HG02623 (cell line): ENCODE data around the gene CD53.
"Not testable (repeated sequence)": the region's sequence is repeated elsewhere in the genome, so short reads cannot be mapped to it uniquely, and the experiment has no call there.

Experiments
- ATAC-seq: cut with Tn5 transposase; IDR thresholded peaks from one replicate; pipeline ENCODE4 v1.9.1; 2021; ENCODE audit warnings: moderate library complexity; ENCODE audit not compliant: unreplicated experiment

Gene CD53, protein sequence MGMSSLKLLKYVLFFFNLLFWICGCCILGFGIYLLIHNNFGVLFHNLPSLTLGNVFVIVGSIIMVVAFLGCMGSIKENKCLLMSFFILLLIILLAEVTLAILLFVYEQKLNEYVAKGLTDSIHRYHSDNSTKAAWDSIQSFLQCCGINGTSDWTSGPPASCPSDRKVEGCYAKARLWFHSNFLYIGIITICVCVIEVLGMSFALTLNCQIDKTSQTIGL

DNA sequence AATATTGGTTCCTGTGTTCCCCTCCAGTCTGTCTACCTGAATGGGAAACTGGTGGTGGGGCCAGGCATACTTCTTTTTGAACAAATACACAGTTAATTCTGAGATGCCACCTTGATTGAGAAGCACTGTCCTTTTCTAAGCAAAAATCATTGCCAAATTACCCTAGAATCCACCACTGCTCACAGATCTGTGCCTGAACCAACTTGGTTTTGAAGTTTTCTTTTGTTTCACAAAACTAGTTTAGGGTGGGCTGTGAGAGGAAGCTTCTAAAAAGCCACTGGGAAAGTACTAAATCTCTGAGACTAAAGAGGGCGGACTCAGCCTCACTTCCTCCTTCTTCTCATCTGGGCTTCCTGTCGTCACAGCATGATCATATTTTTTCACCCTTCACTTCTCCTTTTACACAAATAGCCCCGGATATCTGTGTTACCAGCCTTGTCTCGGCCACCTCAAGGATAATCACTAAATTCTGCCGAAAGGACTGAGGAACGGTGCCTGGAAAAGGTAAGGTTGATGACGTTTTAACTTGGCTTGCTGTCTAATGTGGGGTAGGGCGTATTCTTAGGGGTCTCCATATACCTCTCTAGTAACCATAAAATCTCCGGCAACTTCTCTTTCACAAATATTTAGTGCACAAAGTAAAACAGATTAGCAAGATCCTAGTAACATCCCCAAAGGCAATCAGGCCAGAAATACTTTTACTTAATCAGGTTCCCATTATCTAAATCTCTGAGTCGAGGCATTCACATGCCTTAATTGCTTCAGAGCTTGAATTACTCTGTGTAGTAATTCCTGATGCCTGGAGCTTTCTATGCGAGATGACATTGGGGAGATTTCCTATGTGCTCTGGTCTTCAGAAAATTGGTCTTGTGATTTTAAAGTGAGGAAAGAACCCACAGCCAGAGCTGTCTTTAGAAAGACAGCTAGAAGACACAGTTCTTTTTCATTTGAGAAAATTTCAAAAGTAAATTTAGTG lies at the start of gene CD53:
Gene CD53 (plus strand): TSS at position 404 of the 976 bp plus-strand sequence. CDS start 18,261 bp downstream, outside the sequence.
- ATAC-seq: peak; percentile 30

DNA sequence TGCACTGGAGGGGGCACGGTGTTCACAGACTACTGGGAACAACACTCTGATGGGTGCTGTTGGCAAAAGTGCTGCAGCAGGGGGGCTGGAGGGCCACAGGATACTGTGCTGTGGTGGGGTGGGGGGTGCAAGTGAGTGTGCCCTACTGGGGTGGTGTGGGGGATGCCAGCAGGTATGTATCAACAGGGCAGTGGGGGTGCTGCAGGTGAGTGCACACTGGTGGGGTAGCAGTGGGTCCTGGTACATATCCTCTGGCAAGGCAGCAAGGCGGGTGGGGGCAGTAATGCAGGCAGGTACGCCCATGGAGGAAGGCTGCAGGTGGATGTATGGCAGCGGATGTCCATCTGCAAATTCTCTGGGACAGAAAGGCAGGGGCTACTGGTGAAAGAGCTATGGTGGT lies 48.8 kb upstream of the CD53 start:
- no peak for ATAC-seq

DNA sequence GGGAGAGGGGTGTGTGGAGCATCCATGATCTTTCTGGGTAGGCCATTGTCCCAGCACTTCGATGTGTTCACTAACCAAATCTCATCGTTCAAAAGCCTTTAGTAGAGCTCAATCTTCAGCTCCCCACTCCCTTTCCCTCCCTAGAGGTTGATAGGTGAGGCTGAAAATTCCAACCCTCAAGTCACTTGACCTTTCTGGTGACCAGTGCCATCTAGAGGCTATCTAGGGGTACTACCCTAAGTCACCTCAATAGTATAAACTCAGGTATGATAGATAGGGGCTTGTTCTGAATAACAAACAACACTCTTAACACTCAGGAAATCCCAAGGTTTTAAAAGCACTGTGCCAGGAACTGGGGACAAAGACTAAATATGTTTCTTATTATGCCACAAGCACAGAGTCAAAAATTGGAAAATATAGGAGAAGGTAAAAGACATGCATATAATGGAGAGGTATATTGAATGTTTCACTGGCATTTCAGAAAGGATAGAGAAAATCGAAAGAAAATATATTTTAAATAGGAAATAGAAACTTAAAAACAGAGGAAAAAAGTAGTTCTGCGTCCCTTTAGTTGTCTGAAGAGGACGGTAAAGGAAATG lies 42.9 kb upstream of the CD53 start:
- ATAC-seq: peak; percentile 48

DNA sequence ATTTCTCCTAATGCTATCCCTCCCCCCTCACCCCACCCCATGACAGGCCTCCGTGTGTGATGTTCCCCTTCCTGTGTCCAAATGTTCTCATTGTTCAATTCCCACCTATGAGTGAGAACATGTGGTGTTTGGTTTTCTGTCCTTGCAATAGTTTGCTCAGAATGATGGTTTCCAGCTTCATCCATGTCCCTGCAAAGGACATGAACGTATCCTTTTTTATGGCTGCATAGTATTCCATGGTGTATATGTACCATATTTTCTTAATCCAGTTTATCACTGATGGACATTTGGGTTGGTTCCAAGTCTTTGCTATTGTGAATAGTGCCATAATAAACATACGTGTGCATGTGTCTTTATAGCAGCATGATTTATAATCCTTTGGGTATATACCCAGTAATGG lies 39.2 kb upstream of the CD53 start:
- ATAC-seq: not testable (repeated sequence)

DNA sequence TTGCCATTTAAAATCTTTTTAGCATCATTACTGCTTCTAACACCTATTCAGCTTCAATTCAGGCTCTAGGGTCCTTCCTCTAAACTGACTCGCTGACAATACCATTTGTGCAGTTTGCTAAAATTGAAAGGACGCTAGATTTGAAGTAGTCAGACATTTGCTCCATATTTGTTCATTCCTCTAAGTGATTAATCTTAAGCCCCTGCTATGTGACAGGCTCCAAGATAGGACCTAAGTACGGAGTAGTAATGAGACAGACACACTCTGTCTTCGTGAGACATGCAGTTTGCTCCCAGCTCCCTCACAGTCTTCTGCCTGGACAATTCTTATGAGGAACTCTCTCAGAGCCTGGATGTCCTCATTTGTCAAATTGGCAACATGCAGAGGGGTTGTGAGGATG lies 26.1 kb upstream of the CD53 start:
- ATAC-seq: no peak

DNA sequence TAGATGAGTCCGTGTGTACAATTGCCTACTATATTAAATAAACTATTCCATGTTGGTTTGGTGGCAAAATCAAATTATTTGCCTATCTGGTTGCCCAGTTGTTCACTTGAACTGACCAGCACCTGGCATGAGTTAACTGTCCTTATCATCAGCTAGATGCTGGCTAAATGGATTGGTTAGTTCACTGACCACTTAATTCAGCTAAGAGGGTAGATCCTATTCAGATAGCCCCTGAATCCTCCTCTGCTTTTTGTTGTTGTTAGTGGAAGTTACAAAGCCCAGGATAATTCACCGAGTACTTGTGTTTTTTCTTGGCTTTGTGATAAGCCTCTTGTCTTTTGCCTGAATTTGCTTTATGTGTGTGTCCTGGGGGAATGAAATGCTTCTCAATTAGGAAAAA lies 22.8 kb upstream of the CD53 start:
- ATAC-seq: no peak

DNA sequence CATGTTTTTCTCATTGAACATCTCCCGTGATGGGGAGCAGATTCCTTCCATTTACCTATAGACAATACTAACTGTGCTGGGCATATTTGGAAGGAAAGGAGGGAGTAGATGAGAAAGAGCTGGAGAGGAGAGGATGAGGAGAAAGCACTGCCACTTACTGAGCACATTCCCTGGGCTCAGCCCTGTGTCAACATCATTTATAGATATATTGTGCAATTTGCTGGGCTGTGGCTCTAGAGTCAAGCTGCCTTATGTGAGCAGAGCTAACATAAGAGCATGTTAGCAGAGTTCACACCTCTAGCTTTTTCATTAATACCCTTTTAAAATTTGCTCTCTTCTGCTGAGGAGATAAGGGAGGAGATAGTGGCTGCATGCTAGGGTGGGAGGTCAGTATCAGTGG lies 22.3 kb upstream of the CD53 start:
- ATAC-seq: no peak

DNA sequence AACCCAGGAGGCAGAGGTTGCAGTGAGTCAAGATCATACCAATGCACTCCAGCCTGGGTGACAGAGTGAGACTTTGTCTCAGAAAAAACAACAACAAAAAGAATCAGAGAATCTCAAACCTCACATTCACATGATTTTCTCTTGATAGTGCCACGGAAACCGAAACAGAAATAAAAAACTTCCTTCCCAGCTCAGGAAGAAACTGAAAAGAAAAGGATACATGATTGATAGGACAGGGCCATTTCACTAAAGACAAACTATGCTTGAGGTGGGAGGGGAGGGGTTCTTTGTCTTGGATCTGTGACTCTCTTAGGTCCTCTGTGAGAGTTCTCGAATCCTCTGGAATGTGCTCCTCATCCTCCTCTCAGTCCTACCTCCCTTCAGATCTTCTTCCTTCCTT lies 19.8 kb upstream of the CD53 start:
- ATAC-seq: no peak

DNA sequence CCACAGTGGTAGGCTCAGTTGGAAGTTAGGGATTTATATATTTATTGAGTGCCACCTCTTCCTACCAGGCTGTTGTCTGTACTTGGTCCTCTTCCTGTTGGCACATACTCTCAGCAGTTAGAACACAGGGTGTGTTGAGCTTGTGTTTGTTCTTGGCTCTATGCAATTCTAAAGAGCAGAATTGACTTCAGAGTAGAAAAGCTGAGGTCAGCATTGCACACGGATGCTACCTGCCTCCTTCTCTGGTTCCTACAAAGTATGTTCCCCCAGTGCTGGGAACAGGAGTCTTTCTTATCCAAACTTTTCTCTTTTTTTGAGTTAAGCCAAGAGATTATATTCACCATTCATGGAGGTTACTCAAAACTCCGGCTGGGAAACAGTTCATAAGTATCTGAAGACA lies 16.5 kb upstream of the CD53 start:
- ATAC-seq: no peak

DNA sequence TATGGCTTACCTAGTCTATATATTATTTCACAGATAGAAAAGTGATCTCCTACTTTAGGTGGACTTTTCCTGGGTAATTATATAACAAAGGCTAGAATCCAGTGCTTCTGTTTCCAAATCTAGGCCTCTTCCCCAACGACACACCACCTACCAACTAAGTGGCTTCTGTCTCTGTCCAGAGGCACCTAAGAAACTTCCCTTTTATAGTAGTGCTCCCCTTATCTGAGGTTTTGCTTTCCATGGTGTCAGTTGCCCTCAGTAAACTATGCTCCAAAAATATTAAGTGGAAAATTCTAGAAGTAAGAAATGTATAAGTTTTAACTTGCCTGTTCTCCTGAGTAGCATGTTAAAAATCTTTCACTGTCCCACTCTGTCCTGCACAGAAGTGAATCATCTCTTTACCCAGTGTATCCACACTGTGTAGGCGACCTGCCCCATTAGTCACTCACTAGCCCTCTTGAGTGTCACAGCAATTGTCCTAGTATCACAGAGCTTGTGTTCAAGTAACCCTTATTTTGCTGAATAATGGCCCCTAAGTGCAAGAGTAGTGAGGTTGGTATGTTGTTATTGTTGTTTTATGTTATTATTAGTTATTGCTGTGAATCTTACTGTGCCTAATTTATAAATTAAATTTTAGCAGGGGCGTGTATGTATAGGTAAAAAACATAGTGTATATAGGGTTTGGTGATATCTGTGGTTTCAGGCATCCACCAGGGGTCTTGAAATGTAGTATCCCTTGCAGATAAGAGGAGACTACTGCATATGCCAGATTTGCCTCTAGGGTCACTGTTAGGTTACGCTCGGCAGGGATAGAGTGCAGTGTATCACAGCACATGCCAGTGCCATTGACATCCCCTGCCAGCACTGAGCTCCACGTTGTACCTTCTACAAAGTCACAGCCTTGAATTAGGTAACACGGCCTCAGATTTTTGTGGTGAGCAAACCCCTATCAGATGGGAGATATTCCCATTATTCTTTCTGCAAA lies 14.7 kb upstream of the CD53 start:
- no peak for ATAC-seq

DNA sequence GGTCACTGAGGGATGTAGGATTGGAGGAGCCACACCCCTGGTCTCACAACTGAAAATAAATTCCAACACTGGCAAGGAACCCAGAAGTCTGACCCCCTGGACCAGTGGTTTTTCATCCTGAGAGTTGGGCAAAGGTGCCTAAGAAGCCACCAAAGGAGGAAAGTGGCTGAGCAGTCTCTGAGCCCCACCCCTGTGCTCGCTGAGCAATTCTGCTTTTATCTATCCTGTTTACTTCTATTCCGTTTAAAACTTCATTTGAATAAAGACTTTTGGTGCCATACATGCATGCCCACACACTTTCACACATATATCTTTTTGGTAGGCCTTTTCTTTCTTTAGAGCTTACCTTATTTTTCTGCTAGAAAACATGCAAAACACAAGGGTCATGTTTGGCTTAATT lies 13.9 kb upstream of the CD53 start:
- no peak for ATAC-seq

DNA sequence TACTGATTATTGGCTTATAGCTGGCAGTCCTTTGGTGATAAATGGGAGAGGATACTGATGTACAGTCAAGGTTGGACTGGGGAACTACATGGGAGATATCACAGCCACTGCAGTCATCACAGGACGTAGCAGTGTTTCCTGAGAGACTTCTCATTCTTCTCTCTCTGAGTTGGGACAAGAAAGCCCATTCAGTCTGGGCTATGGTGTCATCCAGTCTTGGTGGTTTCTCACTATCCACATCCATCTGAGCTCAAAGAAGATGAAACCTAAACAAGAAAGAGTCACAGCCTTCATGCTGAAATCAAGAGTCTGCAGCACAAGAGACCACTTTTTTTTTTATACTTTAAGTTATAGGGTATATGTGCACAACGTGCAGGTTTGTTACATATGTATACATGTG lies 12.8 kb upstream of the CD53 start:
- no peak for ATAC-seq

DNA sequence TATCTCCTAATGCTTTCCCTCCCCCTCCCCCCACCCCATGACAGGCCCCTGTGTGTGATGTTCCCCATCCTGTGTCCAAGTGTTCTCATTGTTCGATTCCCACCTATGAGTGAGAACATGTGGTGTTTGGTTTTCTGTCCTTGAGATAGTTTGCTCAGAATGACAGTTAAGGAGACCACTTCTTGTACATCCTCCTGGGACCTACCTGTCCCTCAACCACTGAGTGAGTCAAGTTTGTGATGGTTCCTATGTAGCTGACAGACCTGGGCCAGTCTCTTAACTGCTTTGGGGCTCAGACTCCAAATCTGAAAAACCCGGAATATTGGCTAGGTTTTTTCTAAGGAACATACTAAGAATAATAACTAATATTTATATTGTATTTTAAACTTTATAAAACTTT lies 12.3 kb upstream of the CD53 start:
- ATAC-seq: not testable (repeated sequence)

DNA sequence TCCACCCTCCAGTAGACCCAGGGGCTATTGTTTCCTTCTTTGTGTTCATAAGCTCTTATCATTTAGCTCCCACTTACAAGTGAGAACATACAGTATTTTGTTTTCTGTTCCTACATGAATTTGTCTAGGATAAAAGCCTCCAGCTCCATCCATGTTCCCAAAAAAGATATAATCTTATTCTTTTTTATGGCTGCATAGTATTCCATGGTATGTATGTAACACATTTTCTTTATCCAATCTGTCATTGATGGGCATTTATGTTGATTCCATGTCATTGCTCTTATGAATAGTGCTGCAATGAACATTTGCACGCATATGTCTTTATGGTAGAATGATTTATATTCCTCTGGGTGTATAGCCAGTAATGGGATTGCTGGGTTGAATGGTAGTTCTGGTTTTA lies 11.0 kb upstream of the CD53 start:
- ATAC-seq: not testable (repeated sequence)

DNA sequence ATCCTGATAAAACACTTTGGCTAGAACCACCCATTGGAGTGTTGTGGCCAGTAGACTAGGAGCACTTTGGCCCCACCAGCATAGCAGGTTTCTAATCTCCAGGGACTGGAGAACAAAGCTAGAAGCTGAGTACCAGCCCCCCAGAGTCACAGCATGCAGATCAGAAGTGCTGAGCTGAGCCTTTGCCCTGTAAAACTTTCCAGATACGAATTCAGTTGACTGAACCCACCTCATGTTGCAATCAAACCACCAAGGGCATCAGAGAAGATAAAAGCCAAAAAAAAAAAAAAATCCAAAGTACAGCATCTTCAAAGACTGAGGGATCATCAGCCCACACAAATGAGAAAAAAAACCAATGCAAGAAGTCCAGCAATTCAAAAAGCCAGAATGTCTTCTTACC lies 8.7 kb upstream of the CD53 start:
- ATAC-seq: no peak

DNA sequence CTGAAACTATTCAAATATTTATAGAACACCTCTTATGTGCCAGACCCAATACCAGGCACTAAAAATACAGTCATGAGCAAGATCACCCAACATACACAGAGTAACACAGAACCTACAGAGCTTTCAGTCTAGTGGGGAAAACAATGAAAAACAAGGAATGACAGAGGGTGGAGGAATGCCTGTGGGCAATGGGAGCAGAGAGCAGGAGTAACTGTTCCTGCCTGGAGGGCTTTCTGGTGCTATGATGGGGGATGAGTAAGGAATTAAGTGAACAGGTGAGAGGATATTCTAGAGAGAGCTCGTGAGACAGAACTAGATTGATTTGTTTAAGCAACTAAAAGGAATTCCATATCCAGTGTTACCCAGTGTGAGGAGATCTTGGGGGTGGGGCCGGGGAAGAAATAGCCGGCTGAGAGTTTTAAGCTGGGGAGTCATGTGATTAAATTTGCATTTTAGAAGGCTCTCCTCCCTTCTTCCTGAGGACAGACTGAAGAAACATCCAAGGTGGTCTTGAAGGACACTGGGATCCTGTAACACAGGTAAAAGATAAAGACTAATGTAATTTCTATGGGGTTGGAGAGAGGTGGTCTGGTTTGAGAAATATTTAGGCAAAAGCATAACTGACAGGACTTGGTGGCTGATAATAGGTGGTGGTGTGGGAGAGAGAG lies 2.1 kb upstream of the CD53 start:
- ATAC-seq: no peak

DNA sequence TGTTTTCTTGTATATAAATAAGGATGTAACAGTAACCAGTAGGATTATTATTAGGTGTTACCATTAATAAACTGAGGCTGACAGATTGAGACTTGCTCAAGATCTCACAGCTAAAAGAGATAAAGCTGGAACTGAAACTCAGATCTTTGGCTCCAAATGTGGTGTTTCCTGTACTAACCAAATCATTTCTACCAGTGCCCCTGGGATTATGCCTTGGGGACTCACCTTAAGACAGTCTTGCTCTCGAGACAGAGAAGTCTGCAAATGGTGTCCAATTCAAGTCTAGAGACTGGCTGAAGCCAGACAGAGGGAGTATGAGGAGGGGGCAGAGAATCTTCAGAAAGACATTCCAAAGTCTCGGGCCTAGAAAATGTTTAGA lies 593 bp upstream of the CD53 start:
- ATAC-seq: no peak

DNA sequence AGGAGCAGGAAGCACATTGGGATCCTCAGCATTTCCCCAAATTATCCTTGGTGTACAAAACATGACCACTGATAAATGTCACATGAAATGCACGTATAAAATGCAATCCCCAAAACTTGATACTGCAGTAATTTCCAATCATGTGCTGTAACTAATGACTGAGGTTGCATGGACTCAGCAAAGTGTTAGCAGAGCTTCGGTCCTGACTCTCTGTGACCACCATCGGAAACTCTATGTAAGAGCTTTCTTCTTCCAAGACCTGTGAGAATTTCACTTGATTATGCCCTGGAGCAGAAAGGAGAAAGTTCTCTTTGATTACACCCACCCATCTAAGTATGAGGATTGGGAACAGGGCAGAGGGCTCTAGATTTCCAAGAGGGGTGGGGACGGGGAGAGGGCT lies 908 bp downstream of the CD53 start:
- ATAC-seq: no peak

DNA sequence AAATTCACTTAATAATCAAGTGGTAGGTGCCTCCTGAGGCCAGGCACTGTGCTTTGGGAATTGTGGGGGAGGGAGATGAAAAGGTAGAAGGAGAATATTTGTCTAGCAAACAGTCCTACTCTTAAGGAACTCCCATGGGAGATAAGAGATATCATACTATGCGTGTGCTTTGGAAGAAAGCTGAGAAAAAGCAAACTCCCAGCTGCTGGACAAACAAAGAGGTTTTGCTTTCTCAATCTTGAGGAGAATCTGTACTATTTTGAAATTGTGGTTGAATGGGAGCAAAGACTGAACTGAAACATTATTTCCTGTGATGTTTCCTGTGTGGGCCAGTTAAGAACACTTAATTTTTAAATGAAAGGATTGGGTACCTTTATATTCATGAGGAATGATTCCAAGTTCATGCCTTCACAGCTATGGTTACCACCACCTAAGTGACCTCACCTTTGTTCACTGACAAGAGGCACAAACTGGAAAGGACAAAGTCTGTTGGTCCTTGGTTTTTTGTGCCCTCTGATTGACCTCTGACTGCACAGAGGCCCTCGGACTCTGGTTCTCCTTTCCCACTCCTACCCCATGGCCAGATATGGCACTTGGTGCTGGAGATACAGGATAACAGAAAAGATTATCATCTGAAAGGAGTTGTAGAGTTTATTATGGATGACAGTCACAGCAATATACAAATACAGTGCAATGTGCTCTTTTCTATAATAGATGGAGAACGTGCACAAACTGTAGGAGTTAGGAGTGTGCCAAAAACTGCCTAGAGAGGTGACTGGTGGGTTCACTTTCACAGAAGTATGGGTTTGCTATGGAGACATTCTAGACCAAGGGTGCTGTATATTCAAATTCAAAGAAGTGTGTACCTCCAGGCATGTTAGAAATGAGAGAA lies 1.6 kb downstream of the CD53 start:
- no peak for ATAC-seq
